Measurements from ENCODE around the gene SEC61A1. TPM values are rescaled to one million over a fixed set of nuclear protein-coding genes. Genes with fewer than 3 reads are reported as not detected.

The SEC61A1 gene
- total RNA-seq, 1 experiment from 2014 or later: 246 TPM

DNA sequence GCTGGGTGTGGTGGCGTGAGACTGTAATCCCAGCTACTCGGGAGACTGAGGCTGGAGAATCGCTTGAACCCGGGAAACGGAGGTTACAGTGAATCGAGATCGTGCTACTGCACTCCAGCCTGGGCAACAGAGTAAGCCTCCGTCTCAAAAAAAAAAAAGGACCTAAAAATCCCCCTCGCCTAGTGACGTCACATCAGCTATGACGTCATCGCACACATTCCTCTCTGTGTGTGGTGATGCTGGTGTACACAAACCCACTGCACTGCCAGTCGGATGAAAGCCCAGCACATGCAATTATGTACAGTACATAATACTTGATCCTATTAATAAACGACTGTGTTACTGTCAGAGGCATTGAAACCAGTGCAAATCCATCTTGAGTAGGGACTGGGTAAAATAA, 40.2 kb upstream of the SEC61A1 start:
- Histone ChIP-seq H3K9me3 (ENCODE audit: control insufficient read depth, insufficient read depth, low read depth, low read length) (no peaks in the 10 kb centered on the region), H3K4me3 (ENCODE audit: low read depth in 2 of 2, low read length in 2 of 2) (no peak overlapping the region), H3K27ac (ENCODE audit: low read length) (no peak overlapping the region), H3K36me3 (ENCODE audit: control insufficient read depth, insufficient read depth, low read length) (no peaks in the 10 kb centered on the region), H3K27me3 (ENCODE audit: control insufficient read depth, insufficient read depth, low read length) (no peaks in the 10 kb centered on the region), H3K4me1 (ENCODE audit: control insufficient read depth, insufficient read depth, low read length) (no peaks in the 10 kb centered on the region)
- in situ Hi-C loops (cut with HindIII; ENCODE audit: low pct_unique_long_range_greater_than_20kb, low sequenced_read_pairs) (no loop called here), intact Hi-C loops (cut with micrococcal nuclease; ENCODE audit: unreplicated experiment) (no loop called here)
- TF ChIP-seq, protein P1, sequence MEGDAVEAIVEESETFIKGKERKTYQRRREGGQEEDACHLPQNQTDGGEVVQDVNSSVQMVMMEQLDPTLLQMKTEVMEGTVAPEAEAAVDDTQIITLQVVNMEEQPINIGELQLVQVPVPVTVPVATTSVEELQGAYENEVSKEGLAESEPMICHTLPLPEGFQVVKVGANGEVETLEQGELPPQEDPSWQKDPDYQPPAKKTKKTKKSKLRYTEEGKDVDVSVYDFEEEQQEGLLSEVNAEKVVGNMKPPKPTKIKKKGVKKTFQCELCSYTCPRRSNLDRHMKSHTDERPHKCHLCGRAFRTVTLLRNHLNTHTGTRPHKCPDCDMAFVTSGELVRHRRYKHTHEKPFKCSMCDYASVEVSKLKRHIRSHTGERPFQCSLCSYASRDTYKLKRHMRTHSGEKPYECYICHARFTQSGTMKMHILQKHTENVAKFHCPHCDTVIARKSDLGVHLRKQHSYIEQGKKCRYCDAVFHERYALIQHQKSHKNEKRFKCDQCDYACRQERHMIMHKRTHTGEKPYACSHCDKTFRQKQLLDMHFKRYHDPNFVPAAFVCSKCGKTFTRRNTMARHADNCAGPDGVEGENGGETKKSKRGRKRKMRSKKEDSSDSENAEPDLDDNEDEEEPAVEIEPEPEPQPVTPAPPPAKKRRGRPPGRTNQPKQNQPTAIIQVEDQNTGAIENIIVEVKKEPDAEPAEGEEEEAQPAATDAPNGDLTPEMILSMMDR (IDR thresholded peaks at IDR 0.05): no peak
- no peak for TF ChIP-seq POLR2AphosphoS5 (IDR thresholded peaks at IDR 0.05; ENCODE audit: low read depth, low read length)
- no peak for TF ChIP-seq TCF7L2 (IDR thresholded peaks at IDR 0.05; ENCODE audit: low read depth, low read length)
- TF ChIP-seq SIN3A (IDR thresholded peaks at IDR 0.05; ENCODE audit: borderline replicate concordance, insufficient read depth, low read depth, low read length): no peak
- TF ChIP-seq, protein P2, sequence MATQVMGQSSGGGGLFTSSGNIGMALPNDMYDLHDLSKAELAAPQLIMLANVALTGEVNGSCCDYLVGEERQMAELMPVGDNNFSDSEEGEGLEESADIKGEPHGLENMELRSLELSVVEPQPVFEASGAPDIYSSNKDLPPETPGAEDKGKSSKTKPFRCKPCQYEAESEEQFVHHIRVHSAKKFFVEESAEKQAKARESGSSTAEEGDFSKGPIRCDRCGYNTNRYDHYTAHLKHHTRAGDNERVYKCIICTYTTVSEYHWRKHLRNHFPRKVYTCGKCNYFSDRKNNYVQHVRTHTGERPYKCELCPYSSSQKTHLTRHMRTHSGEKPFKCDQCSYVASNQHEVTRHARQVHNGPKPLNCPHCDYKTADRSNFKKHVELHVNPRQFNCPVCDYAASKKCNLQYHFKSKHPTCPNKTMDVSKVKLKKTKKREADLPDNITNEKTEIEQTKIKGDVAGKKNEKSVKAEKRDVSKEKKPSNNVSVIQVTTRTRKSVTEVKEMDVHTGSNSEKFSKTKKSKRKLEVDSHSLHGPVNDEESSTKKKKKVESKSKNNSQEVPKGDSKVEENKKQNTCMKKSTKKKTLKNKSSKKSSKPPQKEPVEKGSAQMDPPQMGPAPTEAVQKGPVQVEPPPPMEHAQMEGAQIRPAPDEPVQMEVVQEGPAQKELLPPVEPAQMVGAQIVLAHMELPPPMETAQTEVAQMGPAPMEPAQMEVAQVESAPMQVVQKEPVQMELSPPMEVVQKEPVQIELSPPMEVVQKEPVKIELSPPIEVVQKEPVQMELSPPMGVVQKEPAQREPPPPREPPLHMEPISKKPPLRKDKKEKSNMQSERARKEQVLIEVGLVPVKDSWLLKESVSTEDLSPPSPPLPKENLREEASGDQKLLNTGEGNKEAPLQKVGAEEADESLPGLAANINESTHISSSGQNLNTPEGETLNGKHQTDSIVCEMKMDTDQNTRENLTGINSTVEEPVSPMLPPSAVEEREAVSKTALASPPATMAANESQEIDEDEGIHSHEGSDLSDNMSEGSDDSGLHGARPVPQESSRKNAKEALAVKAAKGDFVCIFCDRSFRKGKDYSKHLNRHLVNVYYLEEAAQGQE (IDR thresholded peaks at IDR 0.05; ENCODE audit: insufficient read depth in 1 of 2, low read depth in 2 of 2, low read length in 1 of 2): no peak
- POLR2A ChIA-PET: no interaction called here
- ATAC-seq (no peak), DNase-seq (ENCODE audit: low read depth, low spot score) (no peak)
- CTCF ChIA-PET: no interaction called here
- no TSS peak for BruUV-seq (replicated peaks)

DNA sequence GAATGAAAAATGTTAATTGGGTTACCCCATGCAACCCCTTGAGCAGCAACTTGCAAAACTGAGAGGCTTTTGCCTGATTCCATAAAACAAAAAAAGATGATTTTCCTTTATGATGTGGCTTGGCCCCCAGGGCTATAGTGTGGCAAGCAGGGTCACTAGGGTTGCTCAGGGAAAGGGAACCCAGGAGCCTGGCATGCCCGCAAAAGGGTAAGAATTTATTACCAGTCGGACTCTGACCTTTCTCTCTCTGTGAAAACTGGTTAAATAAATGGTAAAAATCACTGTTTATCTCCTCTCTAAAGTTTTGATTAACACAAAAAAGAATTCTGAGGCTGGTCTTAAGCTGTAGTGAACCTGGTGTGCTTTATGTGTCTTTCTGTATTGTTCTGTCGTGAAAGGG, 37.7 kb upstream of the SEC61A1 start:
- H3K4me1 ChIP-seq (ENCODE audit: control insufficient read depth, insufficient read depth, low read length): no peaks in the 10 kb centered on the region
- no peak overlapping the region for H3K27ac ChIP-seq (ENCODE audit: low read length)
- POLR2A ChIA-PET: no interaction called here
- DNase-seq (ENCODE audit: low read depth, low spot score) (no peak), ATAC-seq (no peak)
- CTCF ChIA-PET: interaction anchor here (0.9 kb wide), 1 partner anchor 467 kb away, joined by 9 read pairs; no protein-coding TSS in a partner anchor
- H3K27me3 ChIP-seq (ENCODE audit: control insufficient read depth, insufficient read depth, low read length): no peaks in the 10 kb centered on the region
- TF ChIP-seq TCF7L2 (IDR thresholded peaks at IDR 0.05; ENCODE audit: low read depth, low read length) (no peak), POLR2AphosphoS5 (IDR thresholded peaks at IDR 0.05; ENCODE audit: low read depth, low read length) (no peak), SIN3A (IDR thresholded peaks at IDR 0.05; ENCODE audit: borderline replicate concordance, insufficient read depth, low read depth, low read length) (no peak)
- TF ChIP-seq, protein P2 (IDR thresholded peaks at IDR 0.05; ENCODE audit: insufficient read depth in 1 of 2, low read depth in 2 of 2, low read length in 1 of 2): no peak
- TF ChIP-seq, protein P1 (IDR thresholded peaks at IDR 0.05): no peak
- no TSS peak for BruUV-seq (replicated peaks)
- H3K4me3 ChIP-seq (ENCODE audit: low read depth in 2 of 2, low read length in 2 of 2): no peak overlapping the region
- in situ Hi-C loops (cut with HindIII; ENCODE audit: low pct_unique_long_range_greater_than_20kb, low sequenced_read_pairs): no loop called here
- no peaks in the 10 kb centered on the region for H3K36me3 ChIP-seq (ENCODE audit: control insufficient read depth, insufficient read depth, low read length)
- no peaks in the 10 kb centered on the region for H3K9me3 ChIP-seq (ENCODE audit: control insufficient read depth, insufficient read depth, low read depth, low read length)
- intact Hi-C loops (cut with micrococcal nuclease; ENCODE audit: unreplicated experiment): no loop called here
